ENCODE data around the gene DDX39A. TPM values are rescaled to one million over a fixed set of nuclear protein-coding genes. Genes with fewer than 3 reads are reported as not detected.

DDX39A gene
- total RNA-seq, 1 donor: 123 TPM

DNA sequence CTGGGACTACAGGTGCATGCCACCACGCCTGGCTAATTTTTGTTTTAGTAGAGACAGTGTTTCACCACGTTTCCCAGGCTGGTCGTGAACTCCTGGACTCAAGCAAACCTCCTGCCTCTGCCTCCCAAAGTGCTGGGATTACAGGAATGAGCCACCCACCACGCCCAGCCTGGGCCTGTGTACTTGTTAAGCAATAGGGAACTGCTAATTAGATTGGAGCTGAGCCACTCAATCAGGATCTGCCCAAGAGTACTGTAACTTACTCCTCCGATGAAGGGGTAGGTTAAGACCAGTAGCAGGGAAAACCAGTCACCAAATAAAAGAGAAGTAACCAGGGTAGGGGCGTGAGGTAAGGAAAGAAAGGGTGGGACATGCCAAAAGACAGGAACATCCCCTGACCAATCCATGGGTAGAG is 2.3 kb downstream of the DDX39A start:
- H3K4me1 ChIP-seq (ENCODE audit: insufficient read depth, low read length): peaks cover 70% of the 10 kb centered on the region
- no peaks in the 10 kb centered on the region for H3K9me3 ChIP-seq (ENCODE audit: low read depth, low read length)
- no peaks in the 10 kb centered on the region for H3K27me3 ChIP-seq (ENCODE audit: insufficient read depth, low read length)
- no peak overlapping the region for H3K4me3 ChIP-seq (ENCODE audit: low read length)

DNA sequence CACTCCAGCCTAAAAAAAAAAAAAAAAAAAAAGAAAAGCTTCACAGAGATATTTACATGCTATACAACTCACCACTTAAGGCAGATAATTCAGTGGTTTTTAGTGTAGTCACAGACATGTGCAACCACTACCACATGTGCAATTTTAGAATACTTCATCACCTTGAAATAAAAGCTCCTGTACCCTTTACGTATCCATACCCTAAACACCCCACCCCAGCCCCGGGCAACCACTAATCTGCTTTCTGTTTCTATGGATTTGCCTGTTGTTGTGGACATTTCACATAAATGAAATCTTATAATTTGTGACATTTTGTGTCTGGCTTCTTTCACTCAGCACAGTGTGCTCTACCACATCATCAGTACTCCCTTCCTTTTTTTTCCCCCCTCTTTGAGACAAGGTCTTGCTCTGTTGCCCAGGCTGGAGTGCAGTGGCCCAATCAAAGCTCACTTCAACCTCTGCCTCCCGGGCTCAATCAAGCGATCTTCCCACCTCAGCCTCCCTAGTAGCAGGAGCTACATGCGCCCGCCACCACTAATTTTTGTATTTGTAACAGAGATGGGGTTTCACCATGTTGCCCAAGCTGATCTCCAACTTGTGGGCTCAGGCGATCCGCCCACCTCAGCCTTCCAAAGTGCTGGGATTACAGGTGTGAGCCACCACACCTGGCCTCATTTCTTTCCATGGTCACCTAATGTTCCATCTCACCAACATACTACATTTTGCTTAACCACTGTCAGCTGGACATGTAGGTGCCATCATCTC is 4.0 kb downstream of the DDX39A start:
- H3K4me1 ChIP-seq (ENCODE audit: insufficient read depth, low read length): peaks cover 79% of the 10 kb centered on the region
- H3K9me3 ChIP-seq (ENCODE audit: low read depth, low read length): no peaks in the 10 kb centered on the region
- no peaks in the 10 kb centered on the region for H3K27me3 ChIP-seq (ENCODE audit: insufficient read depth, low read length)
- H3K4me3 ChIP-seq (ENCODE audit: low read length): no peak overlapping the region

GRCh38 chr19:14413693-14414181 is 5.4 kb downstream of the DDX39A start:
- H3K27me3 ChIP-seq (ENCODE audit: insufficient read depth, low read length): no peaks in the 10 kb centered on the region
- peaks cover 84% of the 10 kb centered on the region for H3K4me1 ChIP-seq (ENCODE audit: insufficient read depth, low read length)
- H3K4me3 ChIP-seq (ENCODE audit: low read length): no peak overlapping the region
- H3K9me3 ChIP-seq (ENCODE audit: low read depth, low read length): no peaks in the 10 kb centered on the region

GRCh38 chr19:14412996-14413692 is 6.0 kb downstream of the DDX39A start:
- no peaks in the 10 kb centered on the region for H3K27me3 ChIP-seq (ENCODE audit: insufficient read depth, low read length)
- no peak overlapping the region for H3K4me3 ChIP-seq (ENCODE audit: low read length)
- no peaks in the 10 kb centered on the region for H3K9me3 ChIP-seq (ENCODE audit: low read depth, low read length)
- peaks cover 79% of the 10 kb centered on the region for H3K4me1 ChIP-seq (ENCODE audit: insufficient read depth, low read length)

- no peak overlapping the region for H3K4me3 ChIP-seq (ENCODE audit: low read length)
- peaks cover 72% of the 10 kb centered on the region for H3K4me1 ChIP-seq (ENCODE audit: insufficient read depth, low read length)
- no peaks in the 10 kb centered on the region for H3K9me3 ChIP-seq (ENCODE audit: low read depth, low read length)
- no peaks in the 10 kb centered on the region for H3K27me3 ChIP-seq (ENCODE audit: insufficient read depth, low read length)
Measured at GRCh38 chr19:14412324-14412995, 6.7 kb downstream of the DDX39A start.

DNA sequence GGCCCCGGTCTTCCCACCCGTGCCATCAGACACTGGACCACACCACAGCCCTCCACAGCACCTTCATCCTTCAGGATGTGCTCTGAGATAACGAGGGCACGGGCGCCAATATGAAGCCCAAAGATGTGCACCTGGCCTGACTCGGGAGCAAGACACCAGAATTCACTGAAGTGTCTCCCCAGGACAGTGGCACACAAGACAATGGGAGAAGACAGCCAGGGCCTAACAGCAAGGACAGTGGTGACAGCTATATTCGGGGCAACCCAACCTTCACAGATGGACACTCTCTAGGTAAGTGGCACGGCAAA is 7.2 kb downstream of the DDX39A start:
- H3K4me1 ChIP-seq (ENCODE audit: insufficient read depth, low read length): peaks cover 67% of the 10 kb centered on the region
- H3K27me3 ChIP-seq (ENCODE audit: insufficient read depth, low read length): no peaks in the 10 kb centered on the region
- H3K9me3 ChIP-seq (ENCODE audit: low read depth, low read length): no peaks in the 10 kb centered on the region
- H3K4me3 ChIP-seq (ENCODE audit: low read length): no peak overlapping the region

- peaks cover 67% of the 10 kb centered on the region for H3K4me1 ChIP-seq (ENCODE audit: insufficient read depth, low read length)
- no peak overlapping the region for H3K4me3 ChIP-seq (ENCODE audit: low read length)
- no peaks in the 10 kb centered on the region for H3K27me3 ChIP-seq (ENCODE audit: insufficient read depth, low read length)
- H3K9me3 ChIP-seq (ENCODE audit: low read depth, low read length): no peaks in the 10 kb centered on the region
Measured at GRCh38 chr19:14411161-14411937, 7.8 kb downstream of the DDX39A start.

DNA sequence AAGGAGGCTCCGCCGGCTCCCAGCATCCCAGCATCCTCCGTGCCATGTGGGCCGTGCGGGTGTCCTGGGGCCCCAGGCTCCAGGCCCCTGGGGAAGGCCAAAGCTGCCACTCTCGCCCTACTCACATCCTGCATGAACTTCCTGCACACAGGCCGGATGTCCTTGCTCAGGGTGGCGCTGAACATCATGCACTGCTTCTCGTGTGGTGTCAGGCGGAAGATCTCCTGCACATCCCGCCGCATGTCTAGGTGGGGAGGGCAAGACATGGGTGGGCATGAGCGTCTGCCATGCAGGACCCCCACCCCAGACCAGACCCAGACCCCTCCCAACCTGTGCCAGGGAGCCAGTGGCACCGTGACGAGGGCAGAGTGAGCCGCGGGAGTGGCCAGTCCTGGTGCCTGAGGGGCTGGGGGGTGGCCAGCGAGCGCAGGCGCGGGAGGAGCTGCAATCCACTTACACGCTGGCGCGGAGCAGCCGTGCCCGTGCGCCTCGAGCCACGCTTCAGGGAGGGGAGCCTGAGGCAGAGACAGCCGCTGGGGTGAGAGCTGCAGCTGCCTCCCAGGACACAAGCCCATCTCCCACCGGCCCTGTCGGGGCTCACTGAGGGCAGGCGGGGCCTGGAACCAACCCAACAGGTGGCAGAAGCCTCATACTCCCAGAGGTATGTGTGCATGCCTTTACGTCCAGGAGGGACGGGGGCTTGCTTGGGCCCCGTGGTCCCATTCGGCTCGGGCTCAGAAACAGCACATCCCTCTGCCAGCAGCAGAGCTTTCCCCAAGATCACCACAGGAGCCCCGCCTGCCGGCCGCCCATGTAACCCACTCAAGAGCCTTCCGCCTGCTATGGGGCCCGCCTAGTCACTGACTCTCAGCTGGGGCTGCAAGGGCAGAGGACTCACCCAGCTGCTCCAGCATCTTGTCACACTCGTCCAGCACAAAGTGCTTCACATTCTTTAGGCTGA is 8.8 kb downstream of the DDX39A start:
- Histone ChIP-seq H3K4me1 (ENCODE audit: insufficient read depth, low read length) (peaks cover 65% of the 10 kb centered on the region), H3K9me3 (ENCODE audit: low read depth, low read length) (no peaks in the 10 kb centered on the region), H3K27me3 (ENCODE audit: insufficient read depth, low read length) (no peaks in the 10 kb centered on the region), H3K4me3 (ENCODE audit: low read length) (no peak overlapping the region)

DNA sequence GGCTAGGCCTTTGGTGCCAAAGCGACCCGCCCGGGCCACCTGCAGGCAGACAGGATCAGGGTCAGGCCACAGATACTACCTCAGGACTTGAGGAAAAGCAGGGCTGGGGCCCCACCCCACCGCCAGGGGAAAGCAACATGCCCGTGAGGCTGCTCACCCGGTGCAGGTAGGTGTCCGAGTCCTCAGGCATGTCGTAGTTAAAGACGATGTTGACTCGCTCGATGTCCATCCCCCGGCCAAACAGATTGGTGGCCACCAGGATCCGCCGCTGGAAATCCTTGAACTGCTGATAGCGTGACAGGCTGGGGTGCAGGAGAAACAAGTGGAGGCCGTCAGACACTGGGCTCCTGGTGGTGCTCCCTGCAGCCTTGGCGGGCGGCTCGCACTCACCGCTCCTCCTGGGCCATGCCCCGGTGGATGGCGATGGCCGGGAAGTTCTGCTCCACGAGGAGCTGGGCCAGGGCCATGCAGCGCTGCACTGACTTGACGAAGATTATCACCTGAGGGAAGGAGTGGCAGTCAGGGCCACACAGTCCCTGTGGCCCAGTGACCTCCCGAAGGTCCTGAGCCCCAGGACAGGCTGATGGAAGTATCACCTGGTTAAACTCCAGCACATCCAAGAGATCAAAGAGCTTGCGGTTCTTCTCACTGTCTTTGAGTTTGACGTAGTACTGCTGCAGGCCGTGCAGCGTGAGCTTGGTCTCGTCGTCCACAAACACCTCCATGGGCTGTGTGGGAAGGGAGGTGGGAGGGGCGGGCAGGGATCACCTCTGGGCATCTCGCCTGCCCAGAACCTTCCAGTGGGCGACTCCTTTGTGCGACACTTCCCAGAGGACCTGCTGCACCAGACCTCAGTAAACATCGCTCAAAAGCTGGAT is 9.8 kb downstream of the DDX39A start:
- H3K9me3 ChIP-seq (ENCODE audit: low read depth, low read length): no peaks in the 10 kb centered on the region
- H3K4me1 ChIP-seq (ENCODE audit: insufficient read depth, low read length): peaks cover 57% of the 10 kb centered on the region
- H3K4me3 ChIP-seq (ENCODE audit: low read length): no peak overlapping the region
- H3K27me3 ChIP-seq (ENCODE audit: insufficient read depth, low read length): no peaks in the 10 kb centered on the region

GRCh38 chr19:14408491-14409145 is 10.5 kb downstream of the DDX39A start:
- H3K27me3 ChIP-seq (ENCODE audit: insufficient read depth, low read length): no peaks in the 10 kb centered on the region
- H3K4me3 ChIP-seq (ENCODE audit: low read length): no peak overlapping the region
- H3K9me3 ChIP-seq (ENCODE audit: low read depth, low read length): no peaks in the 10 kb centered on the region
- H3K4me1 ChIP-seq (ENCODE audit: insufficient read depth, low read length): peaks cover 52% of the 10 kb centered on the region

- H3K9me3 ChIP-seq (ENCODE audit: low read depth, low read length): no peaks in the 10 kb centered on the region
- H3K4me3 ChIP-seq (ENCODE audit: low read length): no peak overlapping the region
- H3K4me1 ChIP-seq (ENCODE audit: insufficient read depth, low read length): peaks cover 46% of the 10 kb centered on the region
- H3K27me3 ChIP-seq (ENCODE audit: insufficient read depth, low read length): no peaks in the 10 kb centered on the region
Measured at GRCh38 chr19:14407605-14408484, 11.3 kb downstream of the DDX39A start.
